Naive thymus-derived CD8-positive, alpha-beta T cell (primary cell): ENCODE results near the gene CNST. TPM values are rescaled to one million over a fixed set of nuclear protein-coding genes. Genes with fewer than 3 reads are reported as not detected.

ENCODE experiments used
- ATAC-seq, 2 donors: fragments of 150-1000 bp; cut with Tn5 transposase in 1 of 2; sonication (Bioruptor Pico), chemical (Tn5 transposase) in 1 of 2; 1 replicate in 1 of 2; 2 replicates in 1 of 2; pipeline ENCODE4 v1.10.0; 2021; ENCODE audit warnings: mild to moderate bottlenecking in 2 of 2, moderate library complexity in 2 of 2
- POLR2A ChIA-PET: fragments of 350-600 bp; sonication (Branson Sonifier 250); formaldehyde crosslinking; loops from one replicate; lab custom pipeline; 2021; ENCODE audit warnings: antibody characterized with exemption; lab: Charles Lee
- DNase-seq, 10 donors: peaks; one replicate each; pipeline versions ENCODE4 v3.0.0 to v3.0.0-alpha.2; 2020 to 2022
- H3K27ac Mint-ChIP-seq, 10 donors: one replicate each; pipeline ENCODE4 v1.8.0; 2020 to 2022; ENCODE audit warnings: mild to moderate bottlenecking in 10 of 10, mixed read lengths in 10 of 10, moderate library complexity in 4 of 10, inconsistent platforms in 1 of 10
- H3K27me3 Mint-ChIP-seq, 5 donors: one replicate each; pipeline ENCODE4 v1.8.0; 2021 to 2022; ENCODE audit warnings: mixed read lengths in 5 of 5
- H3K36me3 Mint-ChIP-seq, 3 donors: one replicate each; pipeline ENCODE4 v1.8.0; 2020 to 2022; ENCODE audit warnings: mixed read lengths in 3 of 3, mild to moderate bottlenecking in 2 of 3, inconsistent platforms in 1 of 3
- H3K4me1 Mint-ChIP-seq, 4 donors: one replicate each; pipeline ENCODE4 v1.8.0; 2021 to 2022; ENCODE audit warnings: mixed read lengths in 4 of 4
- H3K4me3 Mint-ChIP-seq, 10 donors: one replicate each; pipeline ENCODE4 v1.8.0; 2020 to 2022; ENCODE audit warnings: mild to moderate bottlenecking in 10 of 10, mixed read lengths in 10 of 10, moderate library complexity in 6 of 10, inconsistent platforms in 1 of 10
- H3K9me3 Mint-ChIP-seq, 9 donors: one replicate each; pipeline ENCODE4 v1.8.0; 2020 to 2022; ENCODE audit warnings: mixed read lengths in 9 of 9, mild to moderate bottlenecking in 3 of 9, inconsistent platforms in 1 of 9, moderate library complexity in 1 of 9
- polyA plus RNA-seq, 3 donors: library from polyadenylated mRNA; unstranded; fragments of 300-500 nt; fragmentation: Illumina TruSeq; gene quantifications; one replicate each; pipeline ENCODE4 v1.2.3, GENCODE V29; 2021
- total RNA-seq, 8 experiments: library from RNA in 2 of 8; stranded (reverse) in 2 of 8; gene quantifications; one replicate each; pipeline ENCODE4 v1.2.3 and lab custom pipeline; 2021 to 2026

Gene CNST
- total and polyA plus RNA-seq, 5 experiments from 2014 or later, result 32.0 to 88.6 (median 48.3) TPM

- no peak for ATAC-seq
- no peaks in the 10 kb centered on the region for H3K27me3 Mint-ChIP-seq
- H3K36me3 Mint-ChIP-seq, result peaks cover 4 to 81% (median 15%) of the 10 kb centered on the region in 3 donors
- peak overlapping the region in 1 of 10 donors; percentile 28 for H3K27ac Mint-ChIP-seq
- H3K4me3 Mint-ChIP-seq, result no peak overlapping the region
- POLR2A ChIA-PET, result no interaction called here
- H3K9me3 Mint-ChIP-seq, result no peaks in the 10 kb centered on the region
- H3K4me1 Mint-ChIP-seq, result peaks cover 0 to 7% (median 4%) of the 10 kb centered on the region in 4 donors
- DNase-seq, result no peak
Observed at GRCh38 chr1:246661451-246661850, 95.2 kb downstream of the CNST start.

GRCh38 chr1:246667773-246668172 is 101.5 kb downstream of the CNST start:
- peaks cover 0 to under 1% (median 0%) of the 10 kb centered on the region in 9 donors for H3K9me3 Mint-ChIP-seq
- no peak for ATAC-seq
- H3K36me3 Mint-ChIP-seq, result peaks cover 6 to 79% (median 27%) of the 10 kb centered on the region in 3 donors
- peak overlapping the region in 3 of 10 donors; percentile 32 to 82 (median 66) for H3K27ac Mint-ChIP-seq
- no peaks in the 10 kb centered on the region for H3K27me3 Mint-ChIP-seq
- no peaks in the 10 kb centered on the region for H3K4me1 Mint-ChIP-seq
- POLR2A ChIA-PET, result no interaction called here
- DNase-seq, result no peak
- no peak overlapping the region for H3K4me3 Mint-ChIP-seq

- POLR2A ChIA-PET, result no interaction called here
- no peak for DNase-seq
- ATAC-seq, result no peak
- peaks cover 0 to 3% (median 0%) of the 10 kb centered on the region in 9 donors for H3K9me3 Mint-ChIP-seq
- peaks cover 10 to 76% (median 31%) of the 10 kb centered on the region in 3 donors for H3K36me3 Mint-ChIP-seq
- H3K27me3 Mint-ChIP-seq, result no peaks in the 10 kb centered on the region
- H3K4me3 Mint-ChIP-seq, result no peak overlapping the region
- no peak overlapping the region for H3K27ac Mint-ChIP-seq
- no peaks in the 10 kb centered on the region for H3K4me1 Mint-ChIP-seq
Observed at GRCh38 chr1:246669659-246670058, 103.4 kb downstream of the CNST start.

GRCh38 chr1:246674049-246674448 is 107.8 kb downstream of the CNST start:
- peaks cover 10 to 39% (median 25%) of the 10 kb centered on the region in 3 donors for H3K36me3 Mint-ChIP-seq
- no peak for DNase-seq
- ATAC-seq, result no peak
- peak overlapping the region in 1 of 10 donors; percentile 35 for H3K27ac Mint-ChIP-seq
- no peaks in the 10 kb centered on the region for H3K4me1 Mint-ChIP-seq
- POLR2A ChIA-PET, result no interaction called here
- H3K9me3 Mint-ChIP-seq, result peaks cover 0 to 7% (median 0%) of the 10 kb centered on the region in 9 donors
- no peak overlapping the region for H3K4me3 Mint-ChIP-seq
- H3K27me3 Mint-ChIP-seq, result no peaks in the 10 kb centered on the region

GRCh38 chr1:246677842-246678241 is 111.6 kb downstream of the CNST start:
- Mint-ChIP-seq H3K4me1 (no peaks in the 10 kb centered on the region), H3K36me3 (peaks cover 4 to 9% (median 6%) of the 10 kb centered on the region in 3 donors), H3K4me3 (no peak overlapping the region), H3K27me3 (no peaks in the 10 kb centered on the region), H3K9me3 (peaks cover 0 to 7% (median 0%) of the 10 kb centered on the region in 9 donors), H3K27ac (peak overlapping the region in 1 of 10 donors; percentile 24)
- ATAC-seq (no peak), DNase-seq (no peak)
- POLR2A ChIA-PET, result no interaction called here

- DNase-seq, result no peak
- POLR2A ChIA-PET, result no interaction called here
- Mint-ChIP-seq H3K4me1 (no peaks in the 10 kb centered on the region), H3K36me3 (peaks cover 0 to 3% (median 2%) of the 10 kb centered on the region in 3 donors), H3K27me3 (no peaks in the 10 kb centered on the region), H3K9me3 (peaks cover 0 to 7% (median 0%) of the 10 kb centered on the region in 9 donors), H3K4me3 (no peak overlapping the region), H3K27ac (peak overlapping the region in 2 of 10 donors; percentile 29 to 43)
- no peak for ATAC-seq
Observed at GRCh38 chr1:246678816-246679793, 112.8 kb downstream of the CNST start.

GRCh38 chr1:246679794-246680177 is 113.5 kb downstream of the CNST start:
- Mint-ChIP-seq H3K4me1 (no peaks in the 10 kb centered on the region), H3K9me3 (peaks cover 0 to 6% (median 0%) of the 10 kb centered on the region in 9 donors), H3K36me3 (peaks cover 0 to 3% (median 2%) of the 10 kb centered on the region in 3 donors), H3K27me3 (no peaks in the 10 kb centered on the region), H3K4me3 (no peak overlapping the region), H3K27ac (no peak overlapping the region)
- POLR2A ChIA-PET, result no interaction called here
- DNase-seq (no peak), ATAC-seq (no peak)

GRCh38 chr1:246680190-246680589 is 113.9 kb downstream of the CNST start:
- no peak for DNase-seq
- Mint-ChIP-seq H3K4me1 (no peaks in the 10 kb centered on the region), H3K27ac (no peak overlapping the region), H3K36me3 (peaks cover 0 to 2% (median 2%) of the 10 kb centered on the region in 3 donors), H3K9me3 (peaks cover 0 to 2% (median 0%) of the 10 kb centered on the region in 9 donors), H3K27me3 (no peaks in the 10 kb centered on the region), H3K4me3 (no peak overlapping the region)
- ATAC-seq, result no peak
- POLR2A ChIA-PET, result no interaction called here

GRCh38 chr1:246680696-246681130 is 114.5 kb downstream of the CNST start:
- H3K4me1 Mint-ChIP-seq, result no peaks in the 10 kb centered on the region
- H3K4me3 Mint-ChIP-seq, result no peak overlapping the region
- ATAC-seq (no peak), DNase-seq (no peak)
- H3K9me3 Mint-ChIP-seq, result no peaks in the 10 kb centered on the region
- POLR2A ChIA-PET, result no interaction called here
- peak overlapping the region in 1 of 10 donors; percentile 69 for H3K27ac Mint-ChIP-seq
- no peaks in the 10 kb centered on the region for H3K27me3 Mint-ChIP-seq
- peaks cover 0 to 2% (median 0%) of the 10 kb centered on the region in 3 donors for H3K36me3 Mint-ChIP-seq

GRCh38 chr1:246681900-246682895 is 115.9 kb downstream of the CNST start:
- ATAC-seq (no peak), DNase-seq (no peak)
- H3K36me3 Mint-ChIP-seq, result no peaks in the 10 kb centered on the region
- H3K27me3 Mint-ChIP-seq, result no peaks in the 10 kb centered on the region
- POLR2A ChIA-PET, result no interaction called here
- H3K27ac Mint-ChIP-seq, result peak overlapping the region in 1 of 10 donors; percentile 32
- no peaks in the 10 kb centered on the region for H3K4me1 Mint-ChIP-seq
- H3K9me3 Mint-ChIP-seq, result no peaks in the 10 kb centered on the region
- H3K4me3 Mint-ChIP-seq, result no peak overlapping the region

- no peak overlapping the region for H3K4me3 Mint-ChIP-seq
- H3K27ac Mint-ChIP-seq, result no peak overlapping the region
- no peaks in the 10 kb centered on the region for H3K36me3 Mint-ChIP-seq
- ATAC-seq (no peak), DNase-seq (no peak)
- H3K4me1 Mint-ChIP-seq, result no peaks in the 10 kb centered on the region
- no peaks in the 10 kb centered on the region for H3K27me3 Mint-ChIP-seq
- POLR2A ChIA-PET, result no interaction called here
- no peaks in the 10 kb centered on the region for H3K9me3 Mint-ChIP-seq
Observed at GRCh38 chr1:246683521-246683920, 117.3 kb downstream of the CNST start.

- H3K9me3 Mint-ChIP-seq, result peaks cover 0 to 3% (median 0%) of the 10 kb centered on the region in 9 donors
- H3K36me3 Mint-ChIP-seq, result no peaks in the 10 kb centered on the region
- peaks cover 0 to 2% (median 0%) of the 10 kb centered on the region in 5 donors for H3K27me3 Mint-ChIP-seq
- no peak overlapping the region for H3K4me3 Mint-ChIP-seq
- DNase-seq (no peak), ATAC-seq (no peak)
- peaks cover 0 to 2% (median 0%) of the 10 kb centered on the region in 4 donors for H3K4me1 Mint-ChIP-seq
- no peak overlapping the region for H3K27ac Mint-ChIP-seq
- POLR2A ChIA-PET, result no interaction called here
Observed at GRCh38 chr1:246687002-246687401, 120.7 kb downstream of the CNST start.
